GM19025 (cell line): ENCODE measurements around the gene CLDN9.

Experiments used
- ATAC-seq: cut with Tn5 transposase; IDR thresholded peaks from one replicate; pipeline ENCODE4 v1.9.1; 2021; ENCODE audit warnings: mild to moderate bottlenecking, low read depth, moderate library complexity; ENCODE audit not compliant: unreplicated experiment

Gene CLDN9

GRCh38 chr16:2991566-2992261, 21.0 kb upstream of the CLDN9 start:
- no peak for ATAC-seq

- ATAC-seq: no peak
Measured at GRCh38 chr16:2992383-2993081, 20.2 kb upstream of the CLDN9 start.

GRCh38 chr16:2996298-2996697, 16.4 kb upstream of the CLDN9 start:
- no peak for ATAC-seq

- ATAC-seq: no peak
Measured at GRCh38 chr16:2999929-3000328, 12.8 kb upstream of the CLDN9 start.

- ATAC-seq: no peak
Measured at GRCh38 chr16:3000540-3000939, 12.2 kb upstream of the CLDN9 start.

- ATAC-seq: no peak
Measured at GRCh38 chr16:3001316-3001715, 11.4 kb upstream of the CLDN9 start.

GRCh38 chr16:3003582-3004270, 9.0 kb upstream of the CLDN9 start:
- peak; percentile 97 for ATAC-seq

GRCh38 chr16:3004319-3004718, 8.4 kb upstream of the CLDN9 start:
- ATAC-seq: no peak

- no peak for ATAC-seq
Measured at GRCh38 chr16:3004781-3005284, 7.9 kb upstream of the CLDN9 start.

- no peak for ATAC-seq
Measured at GRCh38 chr16:3007059-3007956, 5.4 kb upstream of the CLDN9 start.

GRCh38 chr16:3007957-3008689, 4.6 kb upstream of the CLDN9 start:
- no peak for ATAC-seq

- no peak for ATAC-seq
Measured at GRCh38 chr16:3008690-3009037, 4.1 kb upstream of the CLDN9 start.

- ATAC-seq: no peak
Measured at GRCh38 chr16:3009568-3010390, 2.9 kb upstream of the CLDN9 start.

GRCh38 chr16:3010510-3010909, 2.2 kb upstream of the CLDN9 start:
- no peak for ATAC-seq

GRCh38 chr16:3012246-3012645, 477 bp upstream of the CLDN9 start:
- ATAC-seq: no peak

GRCh38 chr16:3013491-3013951, 798 bp downstream of the CLDN9 start:
- ATAC-seq: no peak

GRCh38 chr16:3013998-3014690, 1.4 kb downstream of the CLDN9 start:
- ATAC-seq: no peak

GRCh38 chr16:3014971-3015370, 2.2 kb downstream of the CLDN9 start:
- ATAC-seq: no peak
